HFFc6 (cell line): Measurements from ENCODE around the gene COL4A1. TPM values are rescaled to one million over a fixed set of nuclear protein-coding genes. Genes with fewer than 3 reads are reported as not detected.

ENCODE experiments used
- DNase-seq: peaks from one replicate; pipeline ENCODE4 v3.0.0-alpha.2; 2018
- H3K27ac Mint-ChIP-seq: 2 replicates; pipeline ENCODE4 v1.8.0; 2020; ENCODE audit warnings: mild to moderate bottlenecking, mixed read lengths
- H3K27me3 Mint-ChIP-seq: 2 replicates; pipeline ENCODE4 v1.8.0; 2021; ENCODE audit warnings: mild to moderate bottlenecking, moderate library complexity, mixed read lengths; ENCODE audit not compliant: insufficient read depth
- H3K36me3 Mint-ChIP-seq: 2 replicates; pipeline ENCODE4 v1.8.0; 2021; ENCODE audit warnings: low read depth, mixed read lengths
- H3K4me1 Mint-ChIP-seq: 2 replicates; pipeline ENCODE4 v1.8.0; 2020; ENCODE audit warnings: low read depth, mixed read lengths
- H3K4me3 Mint-ChIP-seq: 2 replicates; pipeline ENCODE4 v1.8.0; 2020; ENCODE audit warnings: mild to moderate bottlenecking, moderate library complexity, mixed read lengths
- H3K9me3 Mint-ChIP-seq: 2 replicates; pipeline ENCODE4 v1.8.0; 2020; ENCODE audit warnings: mild to moderate bottlenecking, mixed read lengths
- CTCF ChIP-seq: fragments of 200-600 bp; sonication (generic); IDR thresholded peaks from 2 replicates; pipeline ENCODE4 v1.5.0; 2021; ENCODE audit warnings: antibody characterized with exemption, mild to moderate bottlenecking
- total RNA-seq, 6 experiments: library from RNA; stranded (reverse); fragmentation: NEBNext Ultra II Directional; extraction: Animal tissue kit (Norgen Biotek cat#: 25700); gene quantifications; 2 replicates in 1 of 6; 3 replicates in 5 of 6; pipeline ENCODE4 v1.2.3, GENCODE V29; 2021

The COL4A1 gene
- total RNA-seq, 6 experiments from 2014 or later = 137 to 328 (median 148) TPM

DNA sequence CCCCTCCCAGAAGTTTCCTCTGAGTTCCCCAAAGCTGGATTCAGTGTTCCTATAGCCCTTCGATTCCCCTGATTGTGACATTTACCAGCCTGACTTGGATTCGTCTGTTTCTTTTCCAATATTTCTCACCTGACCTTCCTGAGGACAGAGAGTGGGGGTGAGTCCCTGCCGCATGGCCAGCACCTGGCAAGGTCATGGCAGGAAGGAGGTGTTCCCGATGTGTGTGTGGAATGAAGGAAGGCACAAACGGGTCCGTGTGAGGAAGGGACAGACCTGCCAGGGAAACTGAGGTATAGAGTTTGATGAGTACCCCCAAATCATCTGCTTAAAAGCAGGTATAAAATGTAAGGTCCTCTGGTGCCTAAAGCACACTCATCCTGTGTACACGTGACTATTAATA is 3.3 kb downstream of the COL4A1 start:
- Mint-ChIP-seq H3K4me1 (peaks cover 65% of the 10 kb centered on the region), H3K4me3 (no peak overlapping the region), H3K9me3 (no peaks in the 10 kb centered on the region), H3K27ac (peak overlapping the region; percentile 51; the same call in 1 of the 2 replicates), H3K27me3 (peaks cover 1% of the 10 kb centered on the region; the same call in 1 of the 2 replicates), H3K36me3 (peaks cover 27% of the 10 kb centered on the region)
- no peak for TF ChIP-seq CTCF
- DNase-seq = no peak

GRCh38 chr13:110302997-110303396 is 4.0 kb downstream of the COL4A1 start:
- peaks cover 62% of the 10 kb centered on the region for H3K4me1 Mint-ChIP-seq
- H3K27me3 Mint-ChIP-seq = no peaks in the 10 kb centered on the region; the same call in 1 of the 2 replicates
- DNase-seq = no peak
- no peaks in the 10 kb centered on the region for H3K9me3 Mint-ChIP-seq
- H3K27ac Mint-ChIP-seq = peak overlapping the region; percentile 51; the same call in 1 of the 2 replicates
- no peak for TF ChIP-seq CTCF
- no peak overlapping the region; the same call in 1 of the 2 replicates for H3K4me3 Mint-ChIP-seq
- peaks cover 20% of the 10 kb centered on the region for H3K36me3 Mint-ChIP-seq

- Mint-ChIP-seq H3K36me3 (peaks cover 19% of the 10 kb centered on the region), H3K9me3 (no peaks in the 10 kb centered on the region), H3K27ac (peak overlapping the region; percentile 82), H3K27me3 (no peaks in the 10 kb centered on the region), H3K4me3 (peak overlapping the region; percentile 61), H3K4me1 (peaks cover 62% of the 10 kb centered on the region)
- DNase-seq = peak; percentile 91
- no peak for TF ChIP-seq CTCF
Measured at GRCh38 chr13:110301606-110302553, 5.1 kb downstream of the COL4A1 start.

- TF ChIP-seq CTCF = no peak
- Mint-ChIP-seq H3K4me1 (peaks cover 62% of the 10 kb centered on the region), H3K4me3 (peak overlapping the region; percentile 61), H3K27ac (peak overlapping the region; percentile 82), H3K27me3 (no peaks in the 10 kb centered on the region; the same call in 1 of the 2 replicates), H3K9me3 (no peaks in the 10 kb centered on the region), H3K36me3 (peaks cover 19% of the 10 kb centered on the region)
- no peak for DNase-seq
Measured at GRCh38 chr13:110301083-110301482, 5.9 kb downstream of the COL4A1 start.

DNA sequence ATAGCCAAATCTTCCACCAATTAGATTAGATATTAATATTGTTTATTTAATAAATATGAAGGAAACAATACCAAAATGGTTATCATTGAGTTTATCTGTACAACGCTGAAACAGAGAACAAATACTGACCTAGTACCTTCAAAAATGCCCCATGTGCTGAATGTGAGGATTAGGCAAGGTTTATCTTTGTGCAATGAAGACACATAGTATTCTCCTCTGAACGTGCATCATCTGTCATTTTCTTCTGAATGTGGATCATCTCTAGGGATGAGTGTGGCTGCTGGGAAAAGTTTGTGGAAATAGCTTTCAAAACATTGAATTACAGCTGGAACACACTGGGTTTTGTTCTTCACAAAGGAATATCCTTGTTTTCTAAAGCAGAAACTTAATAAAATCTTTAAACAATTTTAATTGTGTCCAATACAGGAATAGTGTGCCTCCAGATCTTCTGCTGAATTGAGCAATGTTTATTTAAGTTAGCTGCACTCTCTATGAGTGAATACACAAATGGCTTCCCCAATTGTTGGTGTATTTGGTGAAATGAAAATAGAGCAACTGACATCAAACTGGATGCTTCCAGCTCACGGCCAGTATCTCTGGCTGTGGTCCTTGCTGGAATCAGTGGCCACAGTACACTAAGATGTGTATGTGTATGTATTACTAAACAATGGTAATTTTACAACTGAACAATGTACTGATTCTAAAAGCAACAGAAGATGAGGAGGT is 6.7 kb downstream of the COL4A1 start:
- peak overlapping the region; percentile 61 for H3K4me3 Mint-ChIP-seq
- no peaks in the 10 kb centered on the region; the same call in 1 of the 2 replicates for H3K27me3 Mint-ChIP-seq
- H3K27ac Mint-ChIP-seq = peak overlapping the region; percentile 82
- H3K4me1 Mint-ChIP-seq = peaks cover 54% of the 10 kb centered on the region
- H3K9me3 Mint-ChIP-seq = no peaks in the 10 kb centered on the region
- no peak for TF ChIP-seq CTCF
- no peak for DNase-seq
- H3K36me3 Mint-ChIP-seq = peaks cover 19% of the 10 kb centered on the region
